Activated T-cell treated with anti-CD3 and anti-CD28 coated beads, Interleukin-2, amount 50 U/mL, for 4 hours (primary cell): Measurements from ENCODE around the gene STRN3. TPM values are rescaled to one million over a fixed set of nuclear protein-coding genes. Genes with fewer than 3 reads are reported as not detected.
A peak's percentile ranks its signal among the peaks of the same experiment; 100 is the strongest.
"Not testable (repeated sequence)": the region's sequence is repeated elsewhere in the genome, so short reads cannot be mapped to it uniquely, and the experiment has no call there.

ENCODE experiments used
- ATAC-seq, 2 donors: fragments of 200-7000 bp; cut with Tn5 transposase; one replicate each; pipeline ENCODE4 v1.10.0; 2021
- DNase-seq: peaks from one replicate; pipeline ENCODE4 v3.0.0-alpha.2; 2020
- H3K27me3 Mint-ChIP-seq: one replicate; pipeline ENCODE4 v1.8.0; 2021; ENCODE audit warnings: low read depth, mixed read lengths
- H3K36me3 Mint-ChIP-seq: one replicate; pipeline ENCODE4 v1.8.0; 2022; ENCODE audit warnings: mixed read lengths; ENCODE audit not compliant: insufficient read depth
- H3K4me1 Mint-ChIP-seq: one replicate; pipeline ENCODE4 v1.8.0; 2021; ENCODE audit warnings: low read depth, mixed read lengths
- H3K4me3 Mint-ChIP-seq: one replicate; pipeline ENCODE4 v1.8.0; 2021; ENCODE audit warnings: mild to moderate bottlenecking, moderate library complexity, mixed read lengths
- H3K9me3 Mint-ChIP-seq: one replicate; pipeline ENCODE4 v1.8.0; 2021; ENCODE audit warnings: mixed read lengths
- total RNA-seq, 3 donors: library from RNA; stranded (reverse); gene quantifications; one replicate each; pipeline ENCODE4 v1.2.1, GENCODE V29; 2021

Gene STRN3
- 10 to 100 TPM; 21.4 to 24.1 (median 23.3) TPM for total RNA-seq

DNA sequence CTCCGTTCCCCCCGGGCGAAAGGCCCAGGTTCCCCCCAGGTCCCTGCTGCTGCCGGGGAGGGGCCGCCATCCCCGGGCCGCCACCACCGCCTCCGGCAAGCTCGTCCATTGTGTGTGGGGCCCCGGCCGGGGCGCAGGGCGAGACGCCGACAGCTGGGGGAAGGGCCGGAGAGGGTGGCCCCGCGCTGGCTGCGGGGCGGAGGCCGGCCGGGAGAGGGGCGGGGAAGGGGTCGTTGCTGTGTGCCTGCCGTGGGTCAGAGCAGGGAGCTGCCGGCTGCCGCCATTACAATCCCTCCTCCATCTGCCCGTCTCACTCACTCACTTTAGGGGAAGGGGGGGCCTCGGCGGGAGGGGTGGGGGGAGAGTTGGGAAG is at the start of gene STRN3:
STRN3 (minus strand) TSS at position 303 of the 373 bp plus-strand sequence; CDS start at position 109, 194 bp downstream.
- no peak for ATAC-seq
- Mint-ChIP-seq H3K36me3 (peaks cover 7% of the 10 kb centered on the region), H3K4me1 (peaks cover 54% of the 10 kb centered on the region), H3K27me3 (no peaks in the 10 kb centered on the region), H3K9me3 (no peaks in the 10 kb centered on the region), H3K4me3 (peak within 1 kb of the TSS; percentile 98)
- no peak for DNase-seq

- H3K4me1 Mint-ChIP-seq: no peaks in the 10 kb centered on the region
- H3K36me3 Mint-ChIP-seq: peaks cover 24% of the 10 kb centered on the region
- no peak for DNase-seq
- H3K4me3 Mint-ChIP-seq: no peak overlapping the region
- ATAC-seq: no peak
- no peaks in the 10 kb centered on the region for H3K27me3 Mint-ChIP-seq
- H3K9me3 Mint-ChIP-seq: peaks cover 5% of the 10 kb centered on the region
These were observed 49.0 kb upstream of the STRN3 start for GRCh38 chr14:31075144-31075543.

DNA sequence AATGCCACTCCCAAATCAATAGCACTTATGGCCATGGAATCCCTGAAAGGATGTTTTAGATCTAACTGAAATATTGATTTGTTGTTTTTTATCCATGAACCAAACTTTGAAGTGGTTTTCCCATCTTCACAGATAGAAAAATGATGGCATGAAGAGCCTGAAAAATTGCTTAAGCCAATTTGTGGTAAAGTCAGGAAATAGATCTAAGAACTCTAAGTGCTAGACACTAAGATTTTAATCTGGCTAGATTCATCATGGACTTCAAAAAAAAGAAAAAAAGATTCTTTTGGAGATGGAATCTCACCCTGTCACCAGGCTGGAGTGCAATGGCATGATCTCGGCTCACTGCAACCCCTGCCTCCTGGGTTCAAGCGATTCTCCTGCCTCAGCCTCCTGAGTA is 45.0 kb upstream of the STRN3 start:
- no peak for ATAC-seq

GRCh38 chr14:31070431-31070830 is 44.3 kb upstream of the STRN3 start:
- H3K9me3 Mint-ChIP-seq: peaks cover 5% of the 10 kb centered on the region
- no peak overlapping the region for H3K4me3 Mint-ChIP-seq
- H3K36me3 Mint-ChIP-seq: peaks cover 27% of the 10 kb centered on the region
- no peak for DNase-seq
- H3K4me1 Mint-ChIP-seq: no peaks in the 10 kb centered on the region
- H3K27me3 Mint-ChIP-seq: no peaks in the 10 kb centered on the region
- ATAC-seq: no peak

More for the DNA sequence above, 45.0 kb upstream of the STRN3 start:
- H3K27me3 Mint-ChIP-seq: no peaks in the 10 kb centered on the region
- H3K4me3 Mint-ChIP-seq: no peak overlapping the region
- H3K4me1 Mint-ChIP-seq: no peaks in the 10 kb centered on the region
- no peak for DNase-seq
- H3K36me3 Mint-ChIP-seq: peaks cover 30% of the 10 kb centered on the region
- H3K9me3 Mint-ChIP-seq: peaks cover 5% of the 10 kb centered on the region

DNA sequence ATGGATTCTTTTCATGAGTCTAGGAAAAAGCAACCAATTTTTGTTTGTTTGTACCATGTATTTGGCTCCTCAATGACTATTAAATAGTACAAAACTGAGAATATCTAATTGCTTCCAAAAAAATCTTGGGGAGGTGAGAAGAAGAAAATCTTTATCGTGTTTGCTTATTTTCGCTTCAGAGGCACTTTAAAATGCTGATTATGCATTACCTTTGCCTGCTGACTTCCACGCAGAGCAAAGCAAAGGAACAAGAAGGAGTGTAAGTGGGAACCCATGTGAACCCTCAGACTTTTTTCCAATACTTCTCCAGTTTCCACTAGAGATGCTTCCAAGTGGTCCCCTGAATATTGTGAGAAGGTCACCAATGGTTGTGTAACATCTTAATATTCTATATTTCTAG is 43.2 kb upstream of the STRN3 start:
- H3K9me3 Mint-ChIP-seq: no peaks in the 10 kb centered on the region
- DNase-seq (no peak), ATAC-seq (no peak)
- H3K27me3 Mint-ChIP-seq: no peaks in the 10 kb centered on the region
- no peaks in the 10 kb centered on the region for H3K4me1 Mint-ChIP-seq
- no peak overlapping the region for H3K4me3 Mint-ChIP-seq
- H3K36me3 Mint-ChIP-seq: peaks cover 23% of the 10 kb centered on the region

DNA sequence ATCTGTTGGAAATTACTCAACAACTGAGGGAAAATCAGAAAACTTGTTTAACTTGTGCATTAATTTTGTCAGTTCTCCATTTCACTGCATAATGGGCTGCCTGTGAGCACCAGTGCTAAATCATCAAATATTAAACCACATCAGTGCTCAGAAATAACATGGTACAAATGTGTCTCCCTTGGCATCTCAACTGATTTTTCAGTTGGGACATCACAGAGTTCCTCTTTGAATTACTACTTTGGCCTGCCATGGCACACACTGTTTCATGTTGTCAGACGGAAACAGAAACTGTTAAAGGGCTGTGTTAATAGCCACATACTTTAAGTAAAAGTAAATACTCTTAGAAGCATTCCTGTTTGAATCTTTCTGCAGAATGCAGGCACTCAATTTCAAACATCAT is 42.1 kb upstream of the STRN3 start:
- no peaks in the 10 kb centered on the region for H3K4me1 Mint-ChIP-seq
- H3K27me3 Mint-ChIP-seq: no peaks in the 10 kb centered on the region
- H3K36me3 Mint-ChIP-seq: peaks cover 23% of the 10 kb centered on the region
- H3K9me3 Mint-ChIP-seq: no peaks in the 10 kb centered on the region
- no peak for ATAC-seq
- no peak for DNase-seq
- no peak overlapping the region for H3K4me3 Mint-ChIP-seq

- not testable (repeated sequence) for H3K9me3 Mint-ChIP-seq
These were observed 36.7 kb upstream of the STRN3 start for GRCh38 chr14:31062908-31063307.

DNA sequence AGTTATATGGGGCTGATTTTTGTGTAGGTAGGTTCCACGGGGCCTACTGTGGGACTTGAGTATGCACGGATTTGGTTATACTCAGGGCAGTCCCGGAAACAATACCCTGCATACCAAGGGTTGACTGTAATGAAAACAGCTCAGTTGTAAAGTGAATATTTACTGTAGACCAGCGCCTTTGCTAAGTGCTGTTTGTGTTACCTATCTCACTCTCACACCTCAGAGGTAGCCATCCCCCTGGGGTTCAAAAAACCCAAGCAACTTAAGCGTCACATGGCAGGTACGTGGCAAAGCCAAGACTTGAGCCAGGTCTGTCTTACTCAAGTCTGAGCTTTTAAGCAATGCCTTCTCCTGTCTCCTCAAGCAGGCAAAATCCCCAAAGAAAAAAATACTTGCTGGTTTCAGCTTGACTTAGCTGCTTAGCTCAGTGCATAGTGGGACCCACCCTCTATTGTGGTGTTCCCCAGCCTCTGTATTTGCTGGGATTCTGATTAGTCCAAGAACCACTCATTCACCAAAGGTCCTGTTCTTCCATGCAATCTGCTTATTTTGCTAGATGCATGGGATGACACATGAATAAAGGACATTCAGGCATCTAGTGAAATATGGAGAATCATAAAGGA is 34.2 kb upstream of the STRN3 start:
- no peaks in the 10 kb centered on the region for H3K9me3 Mint-ChIP-seq
- no peak for DNase-seq
- no peak for ATAC-seq
- peaks cover 3% of the 10 kb centered on the region for H3K4me1 Mint-ChIP-seq
- H3K27me3 Mint-ChIP-seq: no peaks in the 10 kb centered on the region
- peaks cover 1% of the 10 kb centered on the region for H3K36me3 Mint-ChIP-seq
- no peak overlapping the region for H3K4me3 Mint-ChIP-seq

More at GRCh38 chr14:31062908-31063307, 36.7 kb upstream of the STRN3 start:
- ATAC-seq, H3K27me3 Mint-ChIP-seq, H3K4me1 Mint-ChIP-seq, H3K4me3 Mint-ChIP-seq, DNase-seq: not testable (repeated sequence)
- H3K36me3 Mint-ChIP-seq: peaks cover 10% of the 10 kb centered on the region

- H3K4me1 Mint-ChIP-seq: peaks cover 3% of the 10 kb centered on the region
- H3K27me3 Mint-ChIP-seq: no peaks in the 10 kb centered on the region
- H3K36me3 Mint-ChIP-seq: no peaks in the 10 kb centered on the region
- no peaks in the 10 kb centered on the region for H3K9me3 Mint-ChIP-seq
- ATAC-seq (no peak), DNase-seq (no peak)
- no peak overlapping the region for H3K4me3 Mint-ChIP-seq
These were observed 33.2 kb upstream of the STRN3 start for GRCh38 chr14:31059152-31059924.

GRCh38 chr14:31057701-31058364 is 31.7 kb upstream of the STRN3 start:
- no peak overlapping the region for H3K4me3 Mint-ChIP-seq
- no peak for ATAC-seq

DNA sequence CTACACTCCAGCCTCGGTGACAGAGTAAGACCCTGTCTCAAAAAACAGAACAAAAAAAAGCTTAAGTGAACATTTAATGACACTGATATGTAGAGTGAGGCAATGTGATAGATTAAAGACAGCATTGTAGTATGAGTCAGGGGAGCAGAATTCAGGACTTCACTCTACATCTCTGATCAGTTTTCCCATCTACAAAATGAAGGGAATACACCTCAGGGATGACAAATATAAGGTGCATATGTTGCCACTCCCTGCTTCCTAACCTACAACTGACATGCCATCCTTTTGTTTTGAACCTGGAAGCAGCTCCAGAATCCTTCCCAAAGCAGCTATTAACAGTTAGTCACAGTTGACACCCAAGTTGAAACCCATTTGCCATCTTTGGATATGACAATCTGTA is 30.9 kb upstream of the STRN3 start:
- ATAC-seq (no peak), DNase-seq (no peak)
- Mint-ChIP-seq H3K4me1 (peaks cover 3% of the 10 kb centered on the region), H3K4me3 (no peak overlapping the region), H3K36me3 (no peaks in the 10 kb centered on the region), H3K9me3 (no peaks in the 10 kb centered on the region), H3K27me3 (no peaks in the 10 kb centered on the region)

More at GRCh38 chr14:31057701-31058364, 31.7 kb upstream of the STRN3 start:
- peaks cover 3% of the 10 kb centered on the region for H3K4me1 Mint-ChIP-seq
- no peaks in the 10 kb centered on the region for H3K9me3 Mint-ChIP-seq
- no peaks in the 10 kb centered on the region for H3K27me3 Mint-ChIP-seq
- no peak for DNase-seq
- H3K36me3 Mint-ChIP-seq: no peaks in the 10 kb centered on the region

GRCh38 chr14:31052905-31053586 is 26.9 kb upstream of the STRN3 start:
- not testable (repeated sequence) for H3K36me3 Mint-ChIP-seq, H3K4me1 Mint-ChIP-seq, H3K27me3 Mint-ChIP-seq, ATAC-seq, DNase-seq, H3K4me3 Mint-ChIP-seq, H3K9me3 Mint-ChIP-seq

- Mint-ChIP-seq H3K9me3 (no peaks in the 10 kb centered on the region), H3K4me3 (no peak overlapping the region), H3K27me3 (no peaks in the 10 kb centered on the region), H3K4me1 (peaks cover 4% of the 10 kb centered on the region), H3K36me3 (no peaks in the 10 kb centered on the region)
- ATAC-seq (no peak), DNase-seq (no peak)
These were observed 25.3 kb upstream of the STRN3 start for GRCh38 chr14:31051511-31051910.

DNA sequence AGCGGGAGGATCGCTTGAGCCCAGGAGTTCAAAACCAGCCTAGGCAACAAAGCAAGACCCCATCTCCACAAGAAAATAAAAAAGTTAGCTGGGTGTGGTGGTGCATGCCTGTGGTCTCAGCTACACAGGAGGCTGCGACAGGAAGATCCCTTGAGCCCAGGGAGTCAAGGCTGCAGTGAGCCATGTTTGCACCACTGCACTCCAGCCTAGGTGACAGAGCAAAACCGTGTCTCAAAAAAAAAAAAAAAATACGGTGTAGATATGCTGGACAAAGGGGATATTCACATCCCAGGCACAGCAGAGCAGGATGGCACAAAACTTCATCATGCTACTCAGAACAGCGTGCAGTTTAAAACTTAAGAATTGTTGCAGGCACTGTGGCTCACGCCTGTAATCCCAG is 24.8 kb upstream of the STRN3 start:
- DNase-seq (no peak), ATAC-seq (no peak)
- no peak overlapping the region for H3K4me3 Mint-ChIP-seq
- H3K9me3 Mint-ChIP-seq: no peaks in the 10 kb centered on the region
- no peaks in the 10 kb centered on the region for H3K36me3 Mint-ChIP-seq
- H3K27me3 Mint-ChIP-seq: no peaks in the 10 kb centered on the region
- peaks cover 4% of the 10 kb centered on the region for H3K4me1 Mint-ChIP-seq
